SK-N-SH (cell line): ENCODE data around the gene LPAR1.

Experiments used
- CTCF ChIP-seq: fragments of 200-600 bp; sonication (generic); IDR thresholded peaks from 2 replicates; pipeline ENCODE4 v1.6.1; 2017; ENCODE audit warnings: antibody characterized with exemption, mild to moderate bottlenecking, moderate library complexity
- USF2 ChIP-seq: fragments of 150-350 bp; IDR thresholded peaks from 2 replicates; pipeline ENCODE4 v1.6.1; 2017; ENCODE audit warnings: antibody characterized with exemption, low read length, low read depth, borderline replicate concordance

- TF ChIP-seq USF2 (no peak), CTCF (no peak)
Observed at GRCh38 chr9:111020594-111020993, 17.7 kb downstream of the LPAR1 start.
